ENCODE measurements around the gene AK4. TPM values are rescaled to one million over a fixed set of nuclear protein-coding genes. Genes with fewer than 3 reads are reported as not detected.

The AK4 gene
- total RNA-seq, 1 experiment from 2014 or later, result 23.7 TPM

DNA sequence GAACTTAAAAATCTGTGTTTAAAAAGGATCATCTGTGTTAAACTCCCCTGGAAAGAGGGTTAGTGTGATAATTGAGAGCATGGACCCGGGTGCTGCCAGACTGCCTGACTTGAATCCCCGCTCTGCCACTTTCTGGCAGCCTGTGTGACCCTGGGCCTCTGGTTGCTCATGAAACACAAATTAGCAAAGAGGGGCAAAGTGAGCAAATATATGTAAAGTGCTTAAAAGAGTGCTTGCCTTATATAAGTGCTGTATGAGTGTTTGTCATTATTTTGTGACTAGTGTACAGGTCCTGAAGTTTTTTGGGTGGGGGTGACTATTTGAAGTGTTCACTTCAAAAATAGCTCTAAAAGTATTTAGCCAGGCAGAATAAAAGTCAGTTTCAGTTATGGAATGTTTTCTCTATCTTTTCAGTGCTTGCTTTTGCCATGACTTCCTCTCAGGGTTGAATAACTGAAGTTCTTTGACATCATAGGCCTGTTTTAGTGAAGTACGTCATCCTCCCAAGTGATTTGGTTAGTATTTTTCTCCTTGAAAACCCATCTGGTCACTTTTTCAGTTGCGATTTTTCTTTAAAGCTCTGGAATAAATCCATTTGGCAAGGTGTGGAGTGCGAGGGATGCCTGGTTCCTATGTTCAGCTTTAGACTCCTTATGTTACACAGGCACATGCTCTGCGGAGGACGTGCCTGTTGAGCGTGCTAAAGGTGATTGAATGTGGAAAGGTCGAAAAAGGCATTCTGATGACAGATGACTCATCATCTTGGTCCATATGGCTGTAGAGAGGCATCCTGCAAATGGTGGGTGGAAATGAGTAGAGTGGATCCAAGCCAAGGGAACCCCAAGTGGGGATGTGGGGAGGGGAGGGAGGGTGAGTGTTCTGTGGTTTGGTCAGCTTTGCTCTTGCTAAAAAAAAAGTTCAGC, 47.8 kb downstream of the AK4 start:
- in situ Hi-C loops (cut with HindIII; ENCODE audit: low pct_unique_long_range_greater_than_20kb, low sequenced_read_pairs), result no loop called here
- no peak for DNase-seq (ENCODE audit: low read depth, low spot score)

DNA sequence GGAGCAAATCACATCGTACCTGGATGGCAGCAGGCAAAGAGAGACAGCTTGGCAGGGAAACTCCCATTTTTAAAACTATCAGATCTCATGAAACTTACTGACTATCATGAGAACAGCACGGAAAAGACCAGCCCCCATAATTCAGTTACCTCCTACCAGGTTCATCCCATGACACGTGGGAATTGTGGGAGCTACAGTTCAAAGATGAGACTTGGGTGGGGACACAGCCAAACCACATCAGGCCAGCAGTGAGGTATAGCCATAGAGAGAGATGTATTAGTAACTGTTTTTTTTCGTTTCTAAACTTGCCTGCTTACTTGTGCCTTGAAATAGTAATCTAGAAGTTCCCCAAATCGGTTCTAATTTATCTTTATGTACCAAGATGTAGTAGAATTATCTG, 48.9 kb downstream of the AK4 start:
- in situ Hi-C loops (cut with HindIII; ENCODE audit: low pct_unique_long_range_greater_than_20kb, low sequenced_read_pairs), result no loop called here

DNA sequence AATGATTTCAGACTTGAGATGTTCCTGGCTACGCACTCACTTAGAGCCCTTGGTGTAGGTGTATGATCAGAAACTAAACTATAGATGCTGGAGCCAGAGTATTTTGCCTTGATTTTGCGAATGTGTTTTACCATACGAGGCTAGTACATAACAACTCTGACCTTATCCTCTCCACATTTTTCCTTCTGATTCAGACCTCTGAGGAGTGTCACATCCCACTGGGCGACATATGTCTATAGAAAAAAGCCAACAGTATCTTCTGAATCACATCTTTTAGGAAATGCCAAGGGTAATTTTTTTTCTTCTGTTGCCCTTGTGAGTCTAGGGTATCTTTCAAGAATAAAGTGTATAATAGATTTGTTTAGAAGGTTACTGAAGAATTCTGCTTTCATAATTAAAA, 49.6 kb downstream of the AK4 start:
- in situ Hi-C loops (cut with HindIII; ENCODE audit: low pct_unique_long_range_greater_than_20kb, low sequenced_read_pairs), result no loop called here
- no peak for DNase-seq (ENCODE audit: low read depth, low spot score)

More for the DNA sequence above, 48.9 kb downstream of the AK4 start:
- no peak for DNase-seq (ENCODE audit: low read depth, low spot score)

DNA sequence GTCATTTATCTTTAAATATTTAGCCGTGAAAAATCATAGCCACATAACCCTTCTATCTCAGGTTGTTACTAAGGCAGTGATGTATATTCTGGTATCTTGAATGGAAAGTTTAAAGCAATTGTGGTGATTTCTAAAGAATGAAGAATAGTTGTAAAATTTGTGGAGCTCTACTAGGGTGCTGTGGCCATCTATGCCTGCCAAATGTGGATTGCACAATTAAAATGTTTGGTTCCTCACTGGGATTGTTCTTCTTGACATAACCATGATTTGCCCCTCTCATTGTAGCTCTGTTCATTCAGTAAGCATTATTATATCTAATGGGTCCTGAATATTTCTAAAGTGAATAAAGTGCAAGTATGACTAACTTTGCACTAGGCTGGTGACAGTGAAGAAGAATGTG, 50.1 kb downstream of the AK4 start:
- no peak for DNase-seq (ENCODE audit: low read depth, low spot score)
- in situ Hi-C loops (cut with HindIII; ENCODE audit: low pct_unique_long_range_greater_than_20kb, low sequenced_read_pairs), result no loop called here

DNA sequence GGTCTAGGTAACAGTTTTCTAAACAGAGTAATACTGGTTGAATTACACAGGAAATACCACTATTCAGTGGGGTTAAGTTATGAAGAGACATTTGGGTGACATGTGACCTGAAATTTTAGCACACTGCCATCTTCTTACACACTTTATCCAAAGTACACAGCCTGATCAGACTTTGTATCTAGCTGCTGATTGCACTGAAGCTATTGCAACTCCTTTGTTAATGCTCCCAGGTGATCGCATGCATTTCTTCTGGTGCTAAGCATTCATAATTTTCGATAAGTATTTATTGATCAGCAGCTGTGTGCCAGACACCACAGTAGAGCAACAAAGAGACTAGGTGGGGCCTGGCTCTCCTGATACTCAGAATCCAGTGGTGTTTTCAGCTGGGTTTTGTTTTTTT, 52.4 kb downstream of the AK4 start:
- in situ Hi-C loops (cut with HindIII; ENCODE audit: low pct_unique_long_range_greater_than_20kb, low sequenced_read_pairs), result no loop called here

DNA sequence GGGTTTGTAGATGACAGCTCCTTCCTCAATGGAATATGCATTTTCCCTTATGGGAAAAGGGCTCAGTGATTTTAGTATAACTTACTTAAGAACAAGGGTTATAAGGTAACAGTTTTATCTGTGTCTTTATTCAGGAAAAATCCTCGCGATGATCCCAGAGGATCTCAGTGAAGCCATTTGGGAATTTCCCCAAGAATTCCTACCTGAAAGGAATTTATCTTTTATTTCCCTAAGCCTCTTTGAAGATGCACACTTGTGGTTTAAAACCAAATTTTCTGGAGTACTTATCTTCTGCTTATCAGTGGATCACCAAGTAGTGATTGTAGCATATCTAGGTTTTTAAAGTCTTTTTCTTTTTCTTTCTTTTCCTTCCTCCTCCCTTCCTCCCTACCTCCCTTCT, 58.8 kb downstream of the AK4 start:
- DNase-seq (ENCODE audit: low read depth, low spot score), result no peak
- in situ Hi-C loops (cut with HindIII; ENCODE audit: low pct_unique_long_range_greater_than_20kb, low sequenced_read_pairs), result no loop called here

More for the DNA sequence above, 52.4 kb downstream of the AK4 start:
- DNase-seq (ENCODE audit: low read depth, low spot score), result no peak

DNA sequence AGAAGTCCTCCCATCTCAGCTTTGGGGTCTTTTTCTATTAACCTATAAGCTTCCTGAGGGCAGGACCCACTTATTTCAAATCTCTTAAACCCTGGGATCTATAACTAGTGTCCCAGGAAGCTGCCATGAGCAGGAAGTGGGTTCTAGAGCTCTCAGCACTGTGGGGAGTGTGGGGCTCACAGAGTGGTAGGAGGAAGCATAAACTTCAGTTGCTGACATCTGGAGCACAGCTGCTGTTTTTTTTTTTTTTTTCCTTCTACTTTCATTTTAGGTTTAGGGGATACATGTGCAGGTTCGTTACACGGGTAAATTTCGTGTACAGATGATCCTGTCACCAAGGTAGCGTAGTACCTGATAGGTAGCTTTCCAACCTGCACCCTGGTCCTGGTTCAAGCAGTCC, 59.3 kb downstream of the AK4 start:
- DNase-seq (ENCODE audit: low read depth, low spot score), result no peak
- in situ Hi-C loops (cut with HindIII; ENCODE audit: low pct_unique_long_range_greater_than_20kb, low sequenced_read_pairs), result no loop called here

DNA sequence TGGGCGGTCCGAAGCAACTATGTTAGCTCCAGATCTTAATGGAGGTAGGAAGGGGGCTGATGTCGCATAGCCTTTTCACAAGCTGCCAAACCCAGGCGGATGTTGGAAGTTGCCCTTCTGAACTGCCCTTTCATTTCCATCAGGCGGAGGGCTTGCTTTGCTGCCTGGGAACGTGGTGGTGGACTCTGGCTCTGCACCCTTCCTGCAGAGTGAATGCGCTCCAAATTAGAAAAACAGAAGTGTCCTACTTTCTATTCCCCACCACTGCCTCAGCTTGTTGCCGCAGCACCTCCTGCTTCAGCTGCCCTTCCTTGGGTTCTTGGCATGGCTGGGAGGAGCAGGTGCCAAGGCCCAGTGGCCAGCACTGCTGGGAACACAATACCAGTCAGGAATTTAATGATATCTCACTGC, 60.6 kb downstream of the AK4 start:
- in situ Hi-C loops (cut with HindIII; ENCODE audit: low pct_unique_long_range_greater_than_20kb, low sequenced_read_pairs), result no loop called here
- no peak for DNase-seq (ENCODE audit: low read depth, low spot score)

DNA sequence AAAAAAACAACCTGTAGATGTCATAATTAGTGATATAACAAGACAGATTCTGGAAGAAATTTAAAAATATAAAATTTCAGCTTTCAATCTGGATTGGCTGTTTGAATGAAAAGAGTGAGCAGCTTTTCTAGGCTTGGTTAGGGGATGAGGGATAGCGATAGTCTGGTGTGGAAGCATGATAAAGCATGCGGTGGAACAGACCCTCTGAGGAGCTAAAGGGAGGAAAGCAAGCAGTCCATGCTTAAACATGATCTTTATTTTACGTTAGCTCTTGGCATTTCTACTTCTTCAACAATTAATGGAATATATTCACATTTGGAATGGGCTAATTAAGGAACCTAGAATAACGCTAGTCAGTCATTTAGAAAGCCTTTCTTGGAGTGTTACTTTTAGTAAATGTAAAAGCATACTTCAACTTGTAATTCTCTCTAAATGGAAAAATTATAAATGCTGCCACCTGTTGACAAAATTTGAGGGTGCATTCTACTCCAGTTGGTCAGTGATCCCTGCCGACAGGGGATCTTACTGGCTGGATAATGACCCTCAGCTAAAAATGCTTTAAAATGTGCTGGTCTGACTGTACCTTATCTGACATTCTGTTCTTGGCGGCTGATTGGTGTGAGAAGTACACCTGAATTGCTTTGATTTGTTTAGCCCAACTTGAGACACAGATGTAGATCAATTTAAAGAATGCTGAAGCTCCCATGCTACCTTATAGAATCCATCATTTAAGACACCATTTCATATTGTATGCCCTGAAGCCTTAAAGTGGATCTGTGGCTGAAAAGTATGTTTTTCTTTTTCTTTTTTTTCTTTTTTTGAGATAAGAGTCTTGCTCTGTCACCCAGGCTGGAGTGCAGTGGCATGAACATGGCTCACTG, 61.2 kb downstream of the AK4 start:
- peak; percentile 57 for DNase-seq (ENCODE audit: low read depth, low spot score)
- in situ Hi-C loops (cut with HindIII; ENCODE audit: low pct_unique_long_range_greater_than_20kb, low sequenced_read_pairs), result no loop called here

DNA sequence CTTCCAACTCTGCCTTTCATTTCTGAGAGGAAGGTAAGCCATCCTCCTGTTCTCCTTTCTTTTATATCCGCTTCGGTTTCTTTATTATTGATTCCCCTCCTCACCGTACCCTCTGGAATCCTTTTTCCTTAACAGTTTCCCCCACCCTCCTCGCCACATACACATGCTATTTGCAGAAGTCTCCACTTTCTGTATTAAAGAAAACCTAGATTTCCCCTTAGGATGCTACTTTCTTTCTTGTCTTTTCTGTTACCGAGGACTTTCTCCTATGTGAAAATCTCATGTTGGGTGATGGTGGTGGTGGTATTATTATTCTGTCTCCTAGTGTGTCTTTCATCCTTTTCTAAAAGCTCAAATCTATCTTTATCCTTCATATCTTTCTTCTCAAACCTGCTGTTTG, 62.3 kb downstream of the AK4 start:
- no peak for DNase-seq (ENCODE audit: low read depth, low spot score)
- in situ Hi-C loops (cut with HindIII; ENCODE audit: low pct_unique_long_range_greater_than_20kb, low sequenced_read_pairs), result no loop called here

DNA sequence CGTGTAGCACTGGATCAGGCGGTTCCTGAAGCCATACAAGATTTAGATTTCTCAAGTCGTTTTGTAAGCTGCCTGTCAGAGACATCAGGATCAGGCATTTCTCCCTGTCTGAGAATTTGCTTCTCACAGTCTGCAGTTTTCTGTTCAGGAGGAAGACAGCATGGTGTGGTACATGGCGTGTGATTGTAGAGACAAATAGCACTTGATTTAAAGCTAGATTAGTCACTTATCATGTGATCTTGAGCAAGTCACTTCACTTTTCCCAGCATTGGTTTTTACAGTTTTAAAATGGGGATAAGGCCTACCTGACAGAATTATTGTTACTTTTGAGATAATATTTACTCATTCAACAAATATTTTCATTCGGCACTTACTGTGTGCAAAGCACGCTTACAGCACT, 63.3 kb downstream of the AK4 start:
- DNase-seq (ENCODE audit: low read depth, low spot score), result peak; percentile 39
- in situ Hi-C loops (cut with HindIII; ENCODE audit: low pct_unique_long_range_greater_than_20kb, low sequenced_read_pairs), result no loop called here

DNA sequence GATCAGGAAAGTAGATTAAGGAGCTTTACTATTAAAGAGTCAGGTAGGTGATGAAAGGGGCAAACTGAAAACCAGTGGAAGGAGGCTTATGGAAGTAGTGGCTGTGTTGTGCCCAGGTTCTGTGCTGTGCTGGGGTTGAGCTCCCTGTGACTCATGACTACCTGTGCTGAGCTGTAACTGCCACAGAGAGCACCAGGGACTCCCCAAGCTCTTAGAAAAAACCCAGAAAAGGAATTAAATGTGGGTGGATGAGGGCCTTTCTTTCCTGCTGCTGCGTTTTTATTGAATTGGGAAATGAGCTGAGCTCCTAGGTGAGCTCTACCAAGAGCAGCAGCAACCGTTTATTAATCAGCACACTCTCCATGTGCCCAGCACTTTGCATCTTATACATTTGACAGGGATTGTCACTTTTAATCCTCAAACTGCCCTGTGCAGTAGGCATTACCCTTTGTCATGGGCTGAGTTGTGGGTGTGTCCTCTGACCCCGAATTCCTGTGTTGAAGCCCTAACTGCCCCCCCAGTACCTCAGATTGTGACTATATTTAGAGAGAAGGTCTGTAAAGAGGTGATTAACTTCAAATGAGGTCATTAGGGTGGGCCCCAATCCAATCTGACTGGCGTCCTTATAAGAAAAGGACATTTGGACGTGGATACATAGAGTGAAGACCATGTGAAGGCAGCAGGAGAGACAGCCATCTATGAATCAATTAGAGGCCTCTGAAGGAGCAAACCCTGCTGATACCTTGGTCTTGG, 65.4 kb downstream of the AK4 start:
- in situ Hi-C loops (cut with HindIII; ENCODE audit: low pct_unique_long_range_greater_than_20kb, low sequenced_read_pairs), result no loop called here
- no peak for DNase-seq (ENCODE audit: low read depth, low spot score)

DNA sequence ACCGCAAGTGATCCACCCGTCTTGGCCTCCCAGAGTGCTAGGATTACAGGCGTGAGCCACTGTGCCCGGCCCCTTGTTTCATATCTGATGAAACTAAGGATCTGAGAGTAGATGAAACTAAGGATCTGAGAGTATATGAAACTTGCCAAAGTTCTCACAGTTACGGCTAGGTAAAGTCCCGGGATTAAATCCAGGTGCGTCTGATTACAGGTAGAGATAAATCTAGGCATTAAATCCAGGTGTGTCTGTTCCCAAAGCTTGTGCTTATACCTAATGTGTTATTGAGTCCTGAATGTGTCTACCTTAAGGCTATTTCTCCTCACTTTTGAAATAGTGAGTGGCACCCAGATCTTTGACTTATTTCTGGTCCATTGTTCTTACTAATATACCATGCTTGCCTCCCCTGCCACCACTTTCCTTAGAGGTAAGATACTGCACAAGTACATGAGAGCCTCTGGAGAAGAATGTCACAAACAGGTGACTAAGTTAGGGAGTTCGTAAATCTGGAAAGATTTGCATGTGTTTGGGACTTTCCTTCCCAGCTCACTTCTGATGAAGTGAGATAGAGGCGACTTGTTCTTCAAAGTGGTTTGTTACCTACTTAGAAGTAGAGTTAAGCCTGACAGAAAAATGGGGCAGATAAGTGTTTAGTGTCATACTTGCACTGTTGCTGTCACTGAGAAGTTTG, 66.5 kb downstream of the AK4 start:
- in situ Hi-C loops (cut with HindIII; ENCODE audit: low pct_unique_long_range_greater_than_20kb, low sequenced_read_pairs), result no loop called here

DNA sequence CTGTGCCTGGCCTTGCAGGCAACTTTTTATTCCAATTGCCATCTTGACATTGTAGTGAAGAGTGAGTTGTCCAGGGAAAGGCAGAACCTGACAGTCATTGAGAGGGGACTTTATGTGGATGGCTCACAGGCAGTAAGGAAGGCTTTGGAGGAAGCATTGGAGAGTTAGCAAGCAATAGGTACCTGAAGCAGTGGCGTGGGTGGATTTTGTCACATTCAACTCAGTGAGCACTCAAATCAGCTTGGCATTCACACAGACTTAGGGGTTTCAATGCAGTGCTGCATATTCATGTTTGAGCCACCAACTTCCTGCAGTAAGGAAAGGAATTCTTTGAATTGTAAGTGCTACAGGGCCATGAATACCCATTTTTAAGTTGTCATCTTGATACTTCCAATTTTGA, 69.0 kb downstream of the AK4 start:
- in situ Hi-C loops (cut with HindIII; ENCODE audit: low pct_unique_long_range_greater_than_20kb, low sequenced_read_pairs), result no loop called here
- no peak for DNase-seq (ENCODE audit: low read depth, low spot score)

More for the DNA sequence above, 66.5 kb downstream of the AK4 start:
- no peak for DNase-seq (ENCODE audit: low read depth, low spot score)

DNA sequence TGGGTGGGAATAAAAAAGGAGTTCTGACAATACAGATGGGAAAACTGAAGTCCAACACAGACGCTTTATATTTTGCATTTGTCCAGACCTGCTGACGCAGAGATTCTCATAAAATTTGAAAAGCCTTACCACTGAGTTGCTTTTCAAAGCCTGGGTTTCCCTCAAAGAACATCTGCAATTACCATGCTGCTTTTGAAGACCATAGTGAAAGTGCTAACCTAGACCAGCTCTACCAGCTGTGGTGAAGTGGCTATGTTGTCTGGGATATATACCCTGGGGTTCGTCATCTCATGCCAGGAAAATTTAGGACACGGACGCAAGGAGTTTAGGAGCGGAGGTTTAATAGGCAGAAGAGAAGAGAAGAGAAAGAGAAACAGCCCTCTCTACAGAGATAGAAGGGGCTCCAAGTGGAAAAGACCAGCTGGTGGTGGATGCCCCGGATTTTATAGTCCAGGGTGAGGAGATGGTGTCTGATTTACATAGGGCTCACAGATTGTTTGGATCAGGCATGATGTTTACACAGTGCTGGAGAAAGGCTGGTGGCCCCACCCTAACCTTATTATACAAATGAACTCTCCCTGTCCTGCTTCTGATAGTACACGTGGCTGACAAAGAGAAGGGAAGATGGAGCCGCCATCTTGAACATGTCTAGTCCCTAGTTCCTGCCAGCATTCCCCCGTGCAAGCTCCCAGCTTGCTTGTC, 73.8 kb downstream of the AK4 start:
- in situ Hi-C loops (cut with HindIII; ENCODE audit: low pct_unique_long_range_greater_than_20kb, low sequenced_read_pairs), result no loop called here
- no peak for DNase-seq (ENCODE audit: low read depth, low spot score)

DNA sequence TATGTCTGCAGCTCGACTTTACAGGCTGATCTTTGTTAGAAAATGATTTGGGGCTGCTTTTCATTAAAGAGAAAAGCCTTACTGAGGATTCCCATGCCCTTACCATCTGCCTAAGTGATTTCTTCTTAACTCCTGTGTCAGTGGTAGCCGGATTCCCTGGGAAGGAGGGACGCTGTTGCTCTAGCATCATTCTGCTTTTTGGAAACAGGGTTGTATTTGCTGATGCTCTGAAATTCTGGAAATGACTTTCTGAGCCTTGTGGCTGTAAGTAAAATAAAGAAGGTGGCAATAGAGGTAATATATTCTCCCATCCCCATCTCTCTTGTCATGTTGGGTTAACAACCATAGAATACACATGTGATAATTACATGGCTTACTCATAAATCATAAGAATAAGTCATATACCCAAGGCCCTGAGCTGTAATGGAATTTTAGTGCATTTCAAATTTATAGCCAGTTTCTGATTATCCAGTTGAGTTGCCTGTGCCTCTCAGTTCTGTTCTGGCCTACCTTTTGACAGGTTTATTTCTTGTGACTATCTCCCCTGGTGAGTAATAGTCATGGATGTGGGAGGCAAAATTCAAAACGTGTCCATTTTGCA, 74.4 kb downstream of the AK4 start:
- in situ Hi-C loops (cut with HindIII; ENCODE audit: low pct_unique_long_range_greater_than_20kb, low sequenced_read_pairs), result no loop called here
- DNase-seq (ENCODE audit: low read depth, low spot score), result no peak

All from SK-MEL-5 (cell line).